H1 (cell line): Measurements from ENCODE around the gene KANSL1. TPM values are rescaled to one million over a fixed set of nuclear protein-coding genes. Genes with fewer than 3 reads are reported as not detected.

Source experiments
- CTBP2 ChIP-seq: IDR thresholded peaks from 2 replicates; pipeline ENCODE4 v1.7.0; 2011; ENCODE audit warnings: borderline replicate concordance, mild to moderate bottlenecking, moderate library complexity, mixed read lengths, low read length; ENCODE audit not compliant: insufficient read depth, insufficient read length
- EZH2 ChIP-seq: fragments of 200-600 bp; sonication (generic); IDR thresholded peaks from 2 replicates; pipeline ENCODE4 v1.7.1; 2012; ENCODE audit warnings: low read depth, mild to moderate bottlenecking, moderate library complexity, low read length, inconsistent platforms; ENCODE audit not compliant: severe bottlenecking
- HDAC2 ChIP-seq, 2 experiments: fragments of 300-600 bp in 1 of 2; sonication (generic) in 1 of 2; IDR thresholded peaks; 2 replicates each; pipeline ENCODE4 v1.6.1; 2011 to 2012; ENCODE audit warnings: low read depth in 2 of 2, low read length in 2 of 2, mild to moderate bottlenecking in 2 of 2, moderate library complexity in 2 of 2, borderline replicate concordance in 1 of 2, inconsistent platforms in 1 of 2
- KDM5A ChIP-seq: fragments of 200-600 bp; IDR thresholded peaks from 2 replicates; pipeline ENCODE4 v1.7.1; 2012; ENCODE audit warnings: mild to moderate bottlenecking, low read length, inconsistent platforms, mixed read lengths
- POU5F1 ChIP-seq: IDR thresholded peaks from 2 replicates; pipeline ENCODE4 v1.6.1; 2011; ENCODE audit warnings: low read depth, mild to moderate bottlenecking, low read length, moderate library complexity
- SP2 ChIP-seq: IDR thresholded peaks from 2 replicates; pipeline ENCODE4 v1.6.1; 2012; ENCODE audit warnings: mild to moderate bottlenecking, low read length, inconsistent platforms
- SP4 ChIP-seq: IDR thresholded peaks from 2 replicates; pipeline ENCODE4 v1.6.1; 2012; ENCODE audit warnings: low read length, inconsistent platforms
- polyA plus RNA-seq, 7 experiments: library from polyadenylated mRNA; depleted of rRNA in 3 of 7; stranded (reverse) in 5 of 7; unstranded in 2 of 7; fragments of >200 nt in 5 of 7; fragments of 200-250 nt in 2 of 7; gene quantifications; 1 replicate in 5 of 7; 2 replicates in 1 of 7; 4 replicates in 1 of 7; pipeline versions ENCODE4 v1.2.1 to v1.2.3, GENCODE V29; 2011 to 2013; ENCODE audit warnings: missing spikeins in 2 of 7, mixed read lengths in 2 of 7
- total RNA-seq: library from RNA; stranded (reverse); fragmentation: NEBNext Ultra II Directional; extraction: Animal tissue kit (Norgen Biotek cat#: 25700); gene quantifications from 2 replicates; pipeline ENCODE4 v1.2.1, GENCODE V29; 2021
- TF ChIP-seq, protein P1 (sequence below): IDR thresholded peaks from 2 replicates; pipeline ENCODE4 v1.6.1; 2011; ENCODE audit warnings: low read depth, mild to moderate bottlenecking, low read length; ENCODE audit not compliant: insufficient read depth

The KANSL1 gene
- total and polyA plus RNA-seq, 2 of the 8 experiments (the other 6 are each of a cell fraction or from before 2014, with no cell fraction given) = 34.0 to 128 TPM

- TF ChIP-seq SP2 (no peak), HDAC2 (IDR thresholded peaks at IDR 0.05; ENCODE audit: borderline replicate concordance in 1 of 2, low read depth in 2 of 2, low read length in 2 of 2) (no peak), POU5F1 (no peak), CTBP2 (no peak), EZH2 (no peak), SP4 (no peak), KDM5A (no peak)
- TF ChIP-seq, protein P1, sequence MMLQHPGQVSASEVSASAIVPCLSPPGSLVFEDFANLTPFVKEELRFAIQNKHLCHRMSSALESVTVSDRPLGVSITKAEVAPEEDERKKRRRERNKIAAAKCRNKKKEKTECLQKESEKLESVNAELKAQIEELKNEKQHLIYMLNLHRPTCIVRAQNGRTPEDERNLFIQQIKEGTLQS = no peak
These were observed 95.7 kb downstream of the KANSL1 start (continued) for GRCh38 chr17:46097497-46097896.
